Dermis microvascular lymphatic vessel endothelial cell (primary cell): ENCODE results near the gene ODF2. TPM values are rescaled to one million over a fixed set of nuclear protein-coding genes. Genes with fewer than 3 reads are reported as not detected.
"Not testable (repeated sequence)": the region's sequence is repeated elsewhere in the genome, so short reads cannot be mapped to it uniquely, and the experiment has no call there.

Experiments used
- DNase-seq, 2 donors: peaks; one replicate each; pipeline versions ENCODE4 v3.0.0 to v3.0.0-alpha.2; 2010; ENCODE audit warnings: low read depth in 2 of 2
- total RNA-seq: library from RNA; depleted of rRNA; stranded (reverse); fragments of >200 nt; gene quantifications from 2 replicates; pipeline ENCODE4 v1.2.1, GENCODE V29; 2014

The ODF2 gene
- total RNA-seq, 1 donor from 2014 or later: 24.8 TPM

- DNase-seq: no peak
These were observed 26.4 kb downstream of the ODF2 start for GRCh38 chr9:128482186-128482585.

- no peak for DNase-seq
These were observed 29.0 kb downstream of the ODF2 start for GRCh38 chr9:128484686-128485413.

GRCh38 chr9:128485414-128485855, 29.6 kb downstream of the ODF2 start:
- DNase-seq: no peak

- no peak for DNase-seq
These were observed 30.4 kb downstream of the ODF2 start for GRCh38 chr9:128486201-128486600.

- no peak for DNase-seq
These were observed 37.6 kb downstream of the ODF2 start for GRCh38 chr9:128493424-128493823.

GRCh38 chr9:128494108-128494745, 38.4 kb downstream of the ODF2 start:
- peak; percentile 71 to 91 for DNase-seq

- DNase-seq: no peak
These were observed 38.9 kb downstream of the ODF2 start for GRCh38 chr9:128494746-128495129.

- DNase-seq: peak in 1 of 2 donors; percentile 40
These were observed 39.5 kb downstream of the ODF2 start for GRCh38 chr9:128495296-128495695.

GRCh38 chr9:128495804-128496417, 40.1 kb downstream of the ODF2 start:
- no peak for DNase-seq

GRCh38 chr9:128497824-128498610, 42.2 kb downstream of the ODF2 start:
- no peak for DNase-seq

- no peak for DNase-seq
These were observed 43.1 kb downstream of the ODF2 start for GRCh38 chr9:128498911-128499310.

GRCh38 chr9:128499920-128500319, 44.1 kb downstream of the ODF2 start:
- no peak for DNase-seq

- not testable (repeated sequence) for DNase-seq
These were observed 47.6 kb downstream of the ODF2 start for GRCh38 chr9:128503415-128503825.

- peak in 1 of 2 donors; percentile 17 for DNase-seq
These were observed 48.1 kb downstream of the ODF2 start for GRCh38 chr9:128503870-128504269.

- peak; percentile 79 to 93 for DNase-seq
These were observed 48.9 kb downstream of the ODF2 start, which contains the start of gene GLE1 for GRCh38 chr9:128504485-128505413. Gene GLE1, plus strand, starts transcription at chr9:128504719. Its CDS starts 87 bp downstream, at chr9:128504806.

GRCh38 chr9:128505414-128505765, 49.6 kb downstream of the ODF2 start:
- no peak for DNase-seq

- not testable (repeated sequence) for DNase-seq
These were observed 50.1 kb downstream of the ODF2 start for GRCh38 chr9:128505906-128506305.

GRCh38 chr9:128512820-128513219, 57.0 kb downstream of the ODF2 start:
- no peak for DNase-seq

- DNase-seq: no peak
These were observed 66.2 kb downstream of the ODF2 start for GRCh38 chr9:128521956-128522355.

- DNase-seq: peak; percentile 40 to 73
These were observed 67.6 kb downstream of the ODF2 start for GRCh38 chr9:128523199-128523925.
